Prostate gland (tissue), 2 donors: ENCODE results near the gene PIK3CD. TPM values are rescaled to one million over a fixed set of nuclear protein-coding genes. Genes with fewer than 3 reads are reported as not detected.
A peak's percentile ranks its signal among the peaks of the same experiment; 100 is the strongest.

Experiments
- DNase-seq: peaks from one replicate; pipeline ENCODE4 v3.0.0-alpha.2; 2019; ENCODE audit warnings: low spot score
- H3K27ac ChIP-seq, 2 donors: fragments of 200-600 bp; sonication (generic); 2 replicates each; pipeline ENCODE4 v1.5.1; 2017 to 2019
- H3K27me3 ChIP-seq: fragments of 200-600 bp; sonication (generic); replicated peaks from 2 replicates; pipeline ENCODE4 v1.5.1; 2019; ENCODE audit not compliant: insufficient read depth
- H3K36me3 ChIP-seq, 2 donors: fragments of 200-600 bp; sonication (generic); 1 replicate in 1 of 2; 2 replicates in 1 of 2; pipeline versions ENCODE4 v1.5.1 to v1.8.1; 2017 to 2019
- H3K4me1 ChIP-seq: fragments of 200-600 bp; sonication (generic); replicated peaks from 2 replicates; pipeline ENCODE4 v1.5.1; 2019
- H3K4me3 ChIP-seq, 2 donors: fragments of 200-600 bp; sonication (generic); 2 replicates each; pipeline ENCODE4 v1.5.1; 2017 to 2019
- H3K9me3 ChIP-seq: fragments of 200-600 bp; sonication (generic); 2 replicates; pipeline ENCODE4 v1.5.1; 2017
- POLR2A ChIP-seq: fragments of 450-650 bp; IDR thresholded peaks from one replicate; pipeline ENCODE4 v1.6.1; 2016; ENCODE audit warnings: antibody characterized with exemption, mild to moderate bottlenecking
- POLR2AphosphoS5 ChIP-seq: sonication (generic); formaldehyde crosslinking; IDR thresholded peaks from one replicate; pipeline ENCODE4 v1.6.1; 2017; ENCODE audit warnings: antibody characterized with exemption
- WGBS: methylation state at CpG from one replicate; pipeline ENCODE4 v1.1.5; 2018; 5-methylcytosine and 5-hydroxymethylcytosine counted together
- intact Hi-C: fragments of 100-400 bp; cut with DNase I; formaldehyde crosslinking; loops from one replicate; pipeline ENCODE4 v1.14.2; 2022
- total RNA-seq, 2 donors: library from RNA; depleted of rRNA; stranded (reverse); fragments of >200 nt; gene quantifications; one replicate each; pipeline ENCODE4 v1.1.0, GENCODE V29; 2016
- TF ChIP-seq, protein P1 (sequence below), 4 experiments: fragments of 200-600 bp in 2 of 4; fragments of 450-650 bp in 2 of 4; sonication (generic) in 2 of 4; IDR thresholded peaks; 1 replicate in 3 of 4; 2 replicates in 1 of 4; pipeline ENCODE4 v1.5.1; 2016 to 2019; ENCODE audit warnings: antibody characterized with exemption in 4 of 4, mild to moderate bottlenecking in 2 of 4, moderate library complexity in 2 of 4

The PIK3CD gene
- total RNA-seq, 2 donors from 2014 or later = 5.3 to 12.9 TPM

DNA sequence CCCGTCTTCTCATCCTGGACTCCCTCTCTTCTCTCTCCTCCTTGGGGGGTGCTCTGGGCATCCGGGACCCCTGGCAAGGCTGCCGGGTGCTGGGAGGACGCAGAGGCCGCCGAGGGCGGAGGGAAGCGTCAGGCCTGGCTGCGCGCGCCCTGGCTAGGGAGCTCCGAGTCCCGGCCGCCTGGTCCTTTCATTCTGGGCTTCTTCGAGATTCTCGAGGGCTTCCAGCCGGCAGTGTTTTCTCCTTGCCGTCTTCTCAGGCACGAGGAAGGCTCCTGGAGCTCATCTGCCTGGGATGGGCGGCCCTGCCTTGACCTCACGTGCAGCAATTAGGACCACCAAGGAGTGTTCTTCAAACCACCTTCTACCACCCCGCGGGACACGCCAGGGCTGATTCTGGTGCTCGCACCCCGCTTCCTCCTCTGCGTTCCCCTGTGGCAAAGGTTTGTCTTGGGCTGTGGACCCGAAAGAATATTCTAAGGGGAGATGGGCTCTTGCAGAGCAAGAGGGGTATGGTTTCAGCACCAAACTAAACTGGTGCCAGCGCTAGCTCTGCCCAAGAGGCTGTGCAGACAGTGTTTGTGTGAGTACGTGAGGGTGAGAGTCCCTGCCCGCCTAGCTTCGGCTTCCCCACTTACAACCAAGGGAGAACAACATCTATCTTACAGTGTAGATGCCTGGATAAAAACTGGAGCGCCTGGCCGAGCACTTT, 36.5 kb downstream of the PIK3CD start:
- Histone ChIP-seq H3K27ac (peak overlapping the region in 1 of 2 donors; percentile 26), H3K36me3 (no peaks in the 10 kb centered on the region), H3K27me3 (no peaks in the 10 kb centered on the region), H3K9me3 (no peaks in the 10 kb centered on the region), H3K4me3 (peak overlapping the region; percentile 42 to 44), H3K4me1 (peaks cover 10% of the 10 kb centered on the region)
- DNase-seq = no peak
- TF ChIP-seq, protein P1, sequence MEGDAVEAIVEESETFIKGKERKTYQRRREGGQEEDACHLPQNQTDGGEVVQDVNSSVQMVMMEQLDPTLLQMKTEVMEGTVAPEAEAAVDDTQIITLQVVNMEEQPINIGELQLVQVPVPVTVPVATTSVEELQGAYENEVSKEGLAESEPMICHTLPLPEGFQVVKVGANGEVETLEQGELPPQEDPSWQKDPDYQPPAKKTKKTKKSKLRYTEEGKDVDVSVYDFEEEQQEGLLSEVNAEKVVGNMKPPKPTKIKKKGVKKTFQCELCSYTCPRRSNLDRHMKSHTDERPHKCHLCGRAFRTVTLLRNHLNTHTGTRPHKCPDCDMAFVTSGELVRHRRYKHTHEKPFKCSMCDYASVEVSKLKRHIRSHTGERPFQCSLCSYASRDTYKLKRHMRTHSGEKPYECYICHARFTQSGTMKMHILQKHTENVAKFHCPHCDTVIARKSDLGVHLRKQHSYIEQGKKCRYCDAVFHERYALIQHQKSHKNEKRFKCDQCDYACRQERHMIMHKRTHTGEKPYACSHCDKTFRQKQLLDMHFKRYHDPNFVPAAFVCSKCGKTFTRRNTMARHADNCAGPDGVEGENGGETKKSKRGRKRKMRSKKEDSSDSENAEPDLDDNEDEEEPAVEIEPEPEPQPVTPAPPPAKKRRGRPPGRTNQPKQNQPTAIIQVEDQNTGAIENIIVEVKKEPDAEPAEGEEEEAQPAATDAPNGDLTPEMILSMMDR (IDR thresholded peaks at IDR 0.05) = no peak
- TF ChIP-seq POLR2A (no peak), POLR2AphosphoS5 (no peak)
- 10% methylated on average over 34 of the region's 34 CpGs for WGBS
- intact Hi-C loops = no loop called here

DNA sequence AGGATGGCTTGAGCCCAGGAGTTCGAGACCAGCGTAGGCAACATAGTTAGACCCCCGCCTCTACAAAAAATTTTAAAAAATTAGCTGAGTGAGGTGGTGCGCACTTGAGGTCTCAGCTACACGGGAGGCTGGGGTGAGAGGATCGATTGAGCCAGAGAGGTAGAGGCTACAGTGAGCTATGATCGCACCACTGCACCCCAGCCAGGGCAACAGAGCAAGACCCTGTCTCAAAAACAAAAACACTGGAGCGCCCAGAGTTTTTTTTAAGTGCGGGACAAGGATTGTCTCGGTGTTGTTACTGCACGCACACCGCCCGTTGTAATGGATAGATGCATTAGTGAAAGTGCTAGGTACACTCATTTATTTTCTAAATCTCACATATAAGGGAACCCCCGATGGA, 37.1 kb downstream of the PIK3CD start:
- Histone ChIP-seq H3K36me3 (no peaks in the 10 kb centered on the region), H3K27me3 (no peaks in the 10 kb centered on the region), H3K9me3 (no peaks in the 10 kb centered on the region), H3K4me3 (peak overlapping the region; percentile 60 to 76), H3K27ac (no peak overlapping the region), H3K4me1 (peaks cover 10% of the 10 kb centered on the region)
- intact Hi-C loops = no loop called here
- 52% methylated on average over 14 of the region's 14 CpGs for WGBS
- DNase-seq = no peak
- TF ChIP-seq POLR2A = no peak
- TF ChIP-seq, protein P1 (IDR thresholded peaks at IDR 0.05) = no peak
- no peak for TF ChIP-seq POLR2AphosphoS5

DNA sequence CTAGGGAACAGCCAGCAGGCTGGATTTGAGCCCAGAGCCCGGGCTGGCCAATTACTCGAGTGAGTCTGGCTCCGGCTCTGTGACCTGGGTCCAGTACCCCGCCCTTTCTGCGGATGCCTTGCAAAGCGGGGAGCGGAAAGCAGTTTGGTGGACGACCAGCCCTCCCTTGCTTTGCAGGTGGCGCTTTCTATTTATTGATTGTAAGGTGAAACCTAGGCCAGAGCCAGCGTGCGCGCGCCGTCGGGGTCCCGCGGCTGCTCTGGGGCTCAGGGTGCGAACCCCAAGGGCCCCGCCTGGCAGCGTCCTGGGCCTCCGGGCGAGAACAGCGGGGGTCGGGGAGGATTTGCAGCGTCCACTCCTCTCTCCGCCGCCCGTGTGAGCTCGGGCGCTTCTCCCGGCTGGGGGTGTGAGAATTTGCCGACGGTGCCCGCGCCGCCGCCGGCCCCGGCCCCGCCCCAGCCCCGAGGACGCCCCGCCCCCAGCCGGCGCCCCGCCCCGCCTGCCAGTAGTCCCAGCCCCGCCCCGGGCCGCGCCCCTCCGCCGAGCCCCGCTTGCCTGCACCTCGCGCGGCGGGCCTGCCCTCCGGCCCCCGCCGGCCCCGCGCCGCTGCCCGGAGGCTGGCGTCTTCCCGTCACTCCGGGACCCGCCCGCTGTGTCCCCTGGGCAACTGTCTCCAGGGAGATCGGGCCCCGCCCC, 37.6 kb downstream of the PIK3CD start:
- H3K9me3 ChIP-seq = no peaks in the 10 kb centered on the region
- peak overlapping the region; percentile 62 to 65 for H3K27ac ChIP-seq
- DNase-seq = peak; percentile 79
- TF ChIP-seq POLR2AphosphoS5 (no peak), POLR2A (no peak)
- TF ChIP-seq, protein P1 (IDR thresholded peaks at IDR 0.05) = no peak
- H3K4me3 ChIP-seq = peak overlapping the region; percentile 60 to 76
- no peaks in the 10 kb centered on the region for H3K36me3 ChIP-seq
- no peaks in the 10 kb centered on the region for H3K27me3 ChIP-seq
- 3% methylated on average over 18 of the region's 72 CpGs for WGBS
- H3K4me1 ChIP-seq = peaks cover 10% of the 10 kb centered on the region
- intact Hi-C loops = no loop called here

DNA sequence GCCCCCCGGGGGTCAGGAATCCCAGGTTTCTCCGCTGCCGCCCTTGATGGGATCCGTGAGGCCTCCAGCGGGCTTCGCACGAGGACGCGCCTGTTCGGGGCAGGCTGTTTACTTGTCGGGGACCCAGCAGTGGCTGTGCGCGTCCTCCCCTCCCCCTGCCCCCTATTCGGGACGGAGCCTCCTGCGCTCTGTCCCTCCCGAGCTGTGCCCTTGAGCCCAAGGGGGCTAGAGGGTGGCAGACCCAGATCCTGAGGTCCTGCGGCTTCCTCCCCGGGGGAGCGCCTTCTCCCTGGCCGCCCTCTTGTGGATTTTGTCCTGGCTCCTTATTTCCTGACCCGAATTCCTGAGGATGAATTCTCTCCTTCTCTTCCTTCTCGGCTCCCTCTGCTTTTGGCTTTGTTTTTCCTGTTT, 38.4 kb downstream of the PIK3CD start:
- H3K4me1 ChIP-seq = peaks cover 10% of the 10 kb centered on the region
- no peaks in the 10 kb centered on the region for H3K9me3 ChIP-seq
- no peaks in the 10 kb centered on the region for H3K27me3 ChIP-seq
- no peaks in the 10 kb centered on the region for H3K36me3 ChIP-seq
- intact Hi-C loops = no loop called here
- TF ChIP-seq, protein P1 (IDR thresholded peaks at IDR 0.05) = no peak
- TF ChIP-seq POLR2A (no peak), POLR2AphosphoS5 (no peak)
- 6% methylated on average over 23 of the region's 23 CpGs for WGBS
- DNase-seq = peak; percentile 15
- H3K27ac ChIP-seq = peak overlapping the region; percentile 62 to 65
- peak overlapping the region; percentile 60 to 76 for H3K4me3 ChIP-seq
